ENCODE data around the gene SEMA7A. TPM values are rescaled to one million over a fixed set of nuclear protein-coding genes. Genes with fewer than 3 reads are reported as not detected.

SEMA7A gene
- total RNA-seq, 4 donors from 2014 or later = 31.8 to 35.6 (median 33.8) TPM

Small RNA genes lying within 50 kb of the gene (small RNA-seq; reads per million reads assigned to genes)
- not detected for gene MIR6881

Other genes starting within 250 kb of the SEMA7A start
- 1 to 10 TPM in 1 of 4 donors, under 1 TPM in 1, not detected in 2; 0.39 to 1.9 TPM for gene STRA6, start 231.2 kb downstream of the SEMA7A start, total RNA-seq
- not detected for gene CCDC33, start 197.6 kb downstream of the SEMA7A start, total RNA-seq
- 1 to 10 TPM; 2.4 to 5.7 (median 4.1) TPM for gene CYP11A1, start 66.3 kb downstream of the SEMA7A start, total RNA-seq
- gene UBL7, start 27.2 kb upstream of the SEMA7A start, total RNA-seq = 10 to 100 TPM; 27.3 to 66.0 (median 40.4) TPM
- 1 to 10 TPM; 2.0 to 8.4 (median 5.3) TPM for gene ARID3B, start 107.3 kb upstream of the SEMA7A start, total RNA-seq
- 100 to 1,000 TPM; 130 to 181 (median 138) TPM for gene CLK3, start 181.9 kb upstream of the SEMA7A start, total RNA-seq

Data from tibial nerve (tissue), 4 donors.